Mesenchymal stem cell (in vitro differentiated cells and primary cell): ENCODE results near the gene PTPN1.

Experiments
- DNase-seq: peaks from one replicate; pipeline ENCODE4 v3.0.0-alpha.2; 2013
- H2AFZ ChIP-seq: one replicate; pipeline ENCODE4 v1.6.1; 2013; ENCODE audit warnings: low read depth, mild to moderate bottlenecking, control low read depth, inconsistent platforms, low read length, moderate library complexity
- H2AK5ac ChIP-seq: 2 replicates; pipeline ENCODE4 v1.6.1; 2013; ENCODE audit warnings: low read length, moderate library complexity, mild to moderate bottlenecking, inconsistent platforms; ENCODE audit not compliant: severe bottlenecking
- H2BK120ac ChIP-seq: one replicate; pipeline ENCODE4 v1.6.1; 2013; ENCODE audit warnings: low read depth, mild to moderate bottlenecking, inconsistent platforms, low read length, moderate library complexity
- H2BK12ac ChIP-seq, 2 experiments: one replicate each; pipeline ENCODE4 v1.6.1; 2013; ENCODE audit warnings: inconsistent platforms in 2 of 2, low read length in 2 of 2, mild to moderate bottlenecking in 2 of 2, moderate library complexity in 2 of 2, control low read depth in 1 of 2
- H2BK15ac ChIP-seq: one replicate; pipeline ENCODE4 v1.6.1; 2013; ENCODE audit warnings: mild to moderate bottlenecking, low read depth, inconsistent platforms; ENCODE audit not compliant: poor library complexity, severe bottlenecking
- H2BK5ac ChIP-seq: 2 replicates; pipeline ENCODE4 v1.6.1; 2013; ENCODE audit warnings: low read depth, mild to moderate bottlenecking, low read length, control low read depth, inconsistent platforms; ENCODE audit not compliant: poor library complexity, severe bottlenecking
- H3K14ac ChIP-seq, 2 experiments: one replicate each; pipeline ENCODE4 v1.6.1; 2013; ENCODE audit warnings: inconsistent platforms in 2 of 2, low read length in 2 of 2, control low read depth in 1 of 2, mild to moderate bottlenecking in 1 of 2, moderate library complexity in 1 of 2
- H3K18ac ChIP-seq, 2 experiments: one replicate each; pipeline ENCODE4 v1.6.1; 2013; ENCODE audit warnings: inconsistent platforms in 2 of 2, low read length in 2 of 2, control low read depth in 1 of 2, low read depth in 1 of 2, mild to moderate bottlenecking in 1 of 2
- H3K23ac ChIP-seq, 2 experiments: one replicate each; pipeline ENCODE4 v1.6.1; 2013; ENCODE audit warnings: inconsistent platforms in 2 of 2, low read length in 2 of 2, mild to moderate bottlenecking in 2 of 2, moderate library complexity in 2 of 2, control low read depth in 1 of 2
- H3K27ac ChIP-seq: 2 replicates; pipeline ENCODE4 v1.5.1; 2013; ENCODE audit warnings: mild to moderate bottlenecking, moderate library complexity, low read length, control low read depth, inconsistent platforms; ENCODE audit not compliant: poor library complexity, severe bottlenecking
- H3K27me3 ChIP-seq, 2 experiments: 2 replicates each; pipeline versions ENCODE4 v1.6.1 to v1.7.0; 2013; ENCODE audit warnings: low read length in 2 of 2, mild to moderate bottlenecking in 2 of 2, moderate library complexity in 2 of 2, control low read depth in 1 of 2, inconsistent platforms in 1 of 2; ENCODE audit not compliant: control insufficient read depth in 1 of 2, insufficient read depth in 1 of 2
- H3K36me3 ChIP-seq, 2 experiments: 2 replicates each; pipeline versions ENCODE4 v1.6.1 to v1.7.0; 2013; ENCODE audit warnings: low read length in 2 of 2, control low read depth in 1 of 2, inconsistent platforms in 1 of 2, low read depth in 1 of 2, mild to moderate bottlenecking in 1 of 2; ENCODE audit not compliant: insufficient read depth in 2 of 2, control insufficient read depth in 1 of 2
- H3K4ac ChIP-seq, 2 experiments: one replicate each; pipeline ENCODE4 v1.6.1; 2013; ENCODE audit warnings: inconsistent platforms in 2 of 2, low read length in 2 of 2, mild to moderate bottlenecking in 2 of 2, moderate library complexity in 2 of 2, control low read depth in 1 of 2, low read depth in 1 of 2
- H3K4me1 ChIP-seq: 2 replicates; pipeline ENCODE4 v1.6.1; 2013; ENCODE audit warnings: low read depth, low read length, control low read depth; ENCODE audit not compliant: control insufficient read depth, insufficient read depth
- H3K4me2 ChIP-seq: 2 replicates; pipeline ENCODE4 v1.6.1; 2013; ENCODE audit warnings: low read length, mild to moderate bottlenecking, inconsistent platforms; ENCODE audit not compliant: poor library complexity, severe bottlenecking
- H3K4me3 ChIP-seq, 2 experiments: 2 replicates each; pipeline versions ENCODE4 v1.5.1 to v1.7.0; 2013; ENCODE audit warnings: low read length in 2 of 2, mild to moderate bottlenecking in 2 of 2, control low read depth in 1 of 2, low read depth in 1 of 2; ENCODE audit not compliant: insufficient read depth in 1 of 2
- H3K79me1 ChIP-seq: replicated peaks from 2 replicates; pipeline ENCODE4 v1.6.1; 2013; ENCODE audit warnings: mild to moderate bottlenecking, control low read depth, low read length, inconsistent platforms; ENCODE audit not compliant: poor library complexity, severe bottlenecking
- H3K9ac ChIP-seq: 2 replicates; pipeline ENCODE4 v1.7.0; 2013; ENCODE audit warnings: mild to moderate bottlenecking, low read length, moderate library complexity
- H3K9me3 ChIP-seq: 2 replicates; pipeline ENCODE4 v1.7.0; 2013; ENCODE audit warnings: mild to moderate bottlenecking, low read length; ENCODE audit not compliant: control insufficient read depth
- H4K8ac ChIP-seq: one replicate; pipeline ENCODE4 v1.6.1; 2013; ENCODE audit warnings: inconsistent platforms, mild to moderate bottlenecking, low read length, moderate library complexity
- H4K91ac ChIP-seq: one replicate; pipeline ENCODE4 v1.6.1; 2013; ENCODE audit warnings: mild to moderate bottlenecking, low read length, inconsistent platforms
- WGBS: methylation state at CpG from one replicate; pipeline ENCODE4 v1.1.7; 2013; ENCODE audit warnings: mixed read lengths; 5-methylcytosine and 5-hydroxymethylcytosine counted together

Gene PTPN1

GRCh38 chr20:50627747-50628146 is 117.6 kb downstream of the PTPN1 start:
- no peaks in the 10 kb centered on the region for H3K27me3 ChIP-seq
- no peak overlapping the region for H3K4me2 ChIP-seq
- H2AFZ ChIP-seq = no peak overlapping the region
- H3K9me3 ChIP-seq = no peaks in the 10 kb centered on the region
- H4K8ac ChIP-seq = peak overlapping the region; percentile 29
- peaks cover 10% of the 10 kb centered on the region for H3K79me1 ChIP-seq
- H3K4me1 ChIP-seq = peaks cover 37% of the 10 kb centered on the region
- no peak overlapping the region for H2BK15ac ChIP-seq
- no peak overlapping the region for H3K4ac ChIP-seq
- H3K27ac ChIP-seq = no peak overlapping the region
- H2BK5ac ChIP-seq = no peak overlapping the region
- 91% methylated on average over 9 of the region's 9 CpGs for WGBS
- peak overlapping the region; percentile 45 for H2BK120ac ChIP-seq
- no peak for DNase-seq
- H3K36me3 ChIP-seq = peaks cover 17 to 42% of the 10 kb centered on the region in 2 experiments
- H3K14ac ChIP-seq = no peak overlapping the region
- H3K9ac ChIP-seq = no peak overlapping the region
- H3K23ac ChIP-seq = no peak overlapping the region
- H2BK12ac ChIP-seq = peak overlapping the region; percentile 29 to 78
- no peak overlapping the region for H3K4me3 ChIP-seq
- peak overlapping the region; percentile 3 for H4K91ac ChIP-seq
- H2AK5ac ChIP-seq = peak overlapping the region; percentile 55
- peak overlapping the region; percentile 19 to 28 for H3K18ac ChIP-seq

- H3K9ac ChIP-seq = no peak overlapping the region
- peak overlapping the region; percentile 7 to 26 for H3K4ac ChIP-seq
- peaks cover 17 to 40% of the 10 kb centered on the region in 2 experiments for H3K36me3 ChIP-seq
- H4K91ac ChIP-seq = peak overlapping the region; percentile 3
- H3K4me3 ChIP-seq = no peak overlapping the region
- no peak for DNase-seq
- no peak overlapping the region for H2AFZ ChIP-seq
- H3K4me1 ChIP-seq = peaks cover 37% of the 10 kb centered on the region
- no peak overlapping the region for H2BK120ac ChIP-seq
- WGBS = 56% methylated on average over 11 of the region's 11 CpGs
- H3K18ac ChIP-seq = peak overlapping the region in 1 of 2 experiments; percentile 5
- H3K9me3 ChIP-seq = no peaks in the 10 kb centered on the region
- H3K4me2 ChIP-seq = no peak overlapping the region
- H3K79me1 ChIP-seq = peaks cover 11% of the 10 kb centered on the region
- no peak overlapping the region for H2BK15ac ChIP-seq
- H2BK5ac ChIP-seq = no peak overlapping the region
- H2AK5ac ChIP-seq = peak overlapping the region; percentile 45
- H3K27ac ChIP-seq = no peak overlapping the region
- peak overlapping the region; percentile 29 for H4K8ac ChIP-seq
- H2BK12ac ChIP-seq = peak overlapping the region; percentile 1 to 31
- H3K27me3 ChIP-seq = no peaks in the 10 kb centered on the region
- H3K14ac ChIP-seq = no peak overlapping the region
- no peak overlapping the region for H3K23ac ChIP-seq
Measured at GRCh38 chr20:50628332-50628731, 118.1 kb downstream of the PTPN1 start.

- H3K79me1 ChIP-seq = peaks cover 14% of the 10 kb centered on the region
- peaks cover 37% of the 10 kb centered on the region for H3K4me1 ChIP-seq
- peak overlapping the region; percentile 39 for H2BK15ac ChIP-seq
- H4K91ac ChIP-seq = peak overlapping the region; percentile 30
- peak overlapping the region; percentile 24 to 37 for H3K4ac ChIP-seq
- no peak overlapping the region for H2BK5ac ChIP-seq
- H3K18ac ChIP-seq = peak overlapping the region; percentile 34 to 54
- no peak overlapping the region for H3K27ac ChIP-seq
- H3K23ac ChIP-seq = no peak overlapping the region
- H3K36me3 ChIP-seq = peaks cover 17 to 36% of the 10 kb centered on the region in 2 experiments
- no peak overlapping the region for H2AFZ ChIP-seq
- no peaks in the 10 kb centered on the region for H3K27me3 ChIP-seq
- H4K8ac ChIP-seq = peak overlapping the region; percentile 78
- H2BK12ac ChIP-seq = peak overlapping the region; percentile 27 to 31
- no peak overlapping the region for H3K4me3 ChIP-seq
- 76% methylated on average over 15 of the region's 16 CpGs for WGBS
- no peaks in the 10 kb centered on the region for H3K9me3 ChIP-seq
- no peak overlapping the region for H2BK120ac ChIP-seq
- H3K4me2 ChIP-seq = no peak overlapping the region
- no peak overlapping the region for H3K14ac ChIP-seq
- peak overlapping the region; percentile 45 for H2AK5ac ChIP-seq
- no peak for DNase-seq
- H3K9ac ChIP-seq = no peak overlapping the region
Measured at GRCh38 chr20:50628853-50629669, 118.9 kb downstream of the PTPN1 start.

- H3K4me3 ChIP-seq = no peak overlapping the region
- no peak overlapping the region for H2BK120ac ChIP-seq
- peaks cover 31% of the 10 kb centered on the region for H3K4me1 ChIP-seq
- peak overlapping the region; percentile 78 for H4K8ac ChIP-seq
- peaks cover 11 to 30% of the 10 kb centered on the region in 2 experiments for H3K36me3 ChIP-seq
- H2AK5ac ChIP-seq = no peak overlapping the region
- peak overlapping the region in 1 of 2 experiments; percentile 27 for H2BK12ac ChIP-seq
- no peak overlapping the region for H2AFZ ChIP-seq
- no peak overlapping the region for H3K9ac ChIP-seq
- DNase-seq = no peak
- peak overlapping the region in 1 of 2 experiments; percentile 24 for H3K4ac ChIP-seq
- H3K27ac ChIP-seq = no peak overlapping the region
- peaks cover 14% of the 10 kb centered on the region for H3K79me1 ChIP-seq
- H2BK15ac ChIP-seq = peak overlapping the region; percentile 39
- peak overlapping the region; percentile 34 to 54 for H3K18ac ChIP-seq
- 92% methylated on average over 7 of the region's 7 CpGs for WGBS
- no peak overlapping the region for H3K4me2 ChIP-seq
- peak overlapping the region; percentile 30 for H4K91ac ChIP-seq
- no peak overlapping the region for H3K23ac ChIP-seq
- no peaks in the 10 kb centered on the region for H3K27me3 ChIP-seq
- H2BK5ac ChIP-seq = no peak overlapping the region
- H3K14ac ChIP-seq = no peak overlapping the region
- H3K9me3 ChIP-seq = no peaks in the 10 kb centered on the region
Measured at GRCh38 chr20:50629670-50630045, 119.5 kb downstream of the PTPN1 start.
